Measurements from ENCODE around the gene YIF1A.
"Not testable (repeated sequence)": the region's sequence is repeated elsewhere in the genome, so short reads cannot be mapped to it uniquely, and the experiment has no call there.

Gene YIF1A

GRCh38 chr11:66326261-66327111 is 37.5 kb upstream of the YIF1A start:
- peak; percentile 40 for FAIRE-seq
- DNase-seq (ENCODE audit: low spot score) = peak; percentile 74

- no peak for FAIRE-seq
- no peak for DNase-seq (ENCODE audit: low spot score)
These were observed 36.3 kb upstream of the YIF1A start for GRCh38 chr11:66325263-66325671.

GRCh38 chr11:66324664-66325063 is 35.7 kb upstream of the YIF1A start:
- peak; percentile 81 for FAIRE-seq
- DNase-seq (ENCODE audit: low spot score) = peak; percentile 37

- DNase-seq (ENCODE audit: low spot score) (no peak), FAIRE-seq (peak; percentile 81)
These were observed 34.7 kb upstream of the YIF1A start for GRCh38 chr11:66323684-66324083.

- FAIRE-seq = no peak
- DNase-seq (ENCODE audit: low spot score) = no peak
These were observed 33.9 kb upstream of the YIF1A start for GRCh38 chr11:66322732-66323427.

- FAIRE-seq (no peak), DNase-seq (ENCODE audit: low spot score) (no peak)
These were observed 32.7 kb upstream of the YIF1A start for GRCh38 chr11:66321606-66322005.

GRCh38 chr11:66320748-66321147 is 31.8 kb upstream of the YIF1A start:
- FAIRE-seq = not testable (repeated sequence)

GRCh38 chr11:66320289-66320688 is 31.3 kb upstream of the YIF1A start:
- FAIRE-seq; DNase-seq (ENCODE audit: low spot score): not testable (repeated sequence)

More at GRCh38 chr11:66320748-66321147, 31.8 kb upstream of the YIF1A start:
- not testable (repeated sequence) for DNase-seq (ENCODE audit: low spot score)

- FAIRE-seq (no peak), DNase-seq (ENCODE audit: low spot score) (no peak)
These were observed 29.6 kb upstream of the YIF1A start for GRCh38 chr11:66318600-66318970.

- DNase-seq (ENCODE audit: low spot score) = no peak
- FAIRE-seq = no peak
These were observed 29.0 kb upstream of the YIF1A start for GRCh38 chr11:66317723-66318599.

- FAIRE-seq = no peak
- DNase-seq (ENCODE audit: low spot score) = no peak
These were observed 28.4 kb upstream of the YIF1A start for GRCh38 chr11:66317322-66317722.

GRCh38 chr11:66316849-66317251 is 27.9 kb upstream of the YIF1A start, which contains the start of gene CD248:
Gene CD248 (minus strand): TSS chr11:66317044. CDS start chr11:66317027, 17 bp downstream.
- DNase-seq (ENCODE audit: low spot score) (no peak), FAIRE-seq (no peak)

GRCh38 chr11:66315921-66316811 is 27.2 kb upstream of the YIF1A start:
- FAIRE-seq = no peak
- DNase-seq (ENCODE audit: low spot score) = no peak

GRCh38 chr11:66315498-66315885 is 26.5 kb upstream of the YIF1A start:
- no peak for DNase-seq (ENCODE audit: low spot score)
- FAIRE-seq = no peak

GRCh38 chr11:66314561-66315497 is 25.9 kb upstream of the YIF1A start:
- no peak for FAIRE-seq

GRCh38 chr11:66314186-66314501 is 25.2 kb upstream of the YIF1A start:
- no peak for FAIRE-seq
- DNase-seq (ENCODE audit: low spot score) = no peak

More at GRCh38 chr11:66314561-66315497, 25.9 kb upstream of the YIF1A start:
- no peak for DNase-seq (ENCODE audit: low spot score)

GRCh38 chr11:66313321-66314185 is 24.6 kb upstream of the YIF1A start:
- no peak for DNase-seq (ENCODE audit: low spot score)

GRCh38 chr11:66312549-66313320 is 23.8 kb upstream of the YIF1A start:
- FAIRE-seq (no peak), DNase-seq (ENCODE audit: low spot score) (peak; percentile 95)

More at GRCh38 chr11:66313321-66314185, 24.6 kb upstream of the YIF1A start:
- FAIRE-seq = no peak

Measured in urothelium cell line (cell line).